Body of pancreas (tissue), 4 donors: Measurements from ENCODE around the gene RAB40A. TPM values are rescaled to one million over a fixed set of nuclear protein-coding genes. Genes with fewer than 3 reads are reported as not detected.

Source experiments
- ATAC-seq: fragments of 150-250 bp; one replicate; pipeline ENCODE4 v1.9.1; 2016
- DNase-seq, 4 donors: peaks; one replicate each; pipeline ENCODE4 v3.0.0-alpha.2; 2019
- H3K27ac ChIP-seq, 4 donors: fragments of 200-600 bp; sonication (generic); 1 replicate in 3 of 4; 2 replicates in 1 of 4; pipeline versions ENCODE4 v1.5.1 to v1.6.1; 2016 to 2019; ENCODE audit warnings: mild to moderate bottlenecking in 1 of 4, mixed read lengths in 1 of 4, moderate library complexity in 1 of 4
- H3K27me3 ChIP-seq, 2 donors: fragments of 200-600 bp; sonication (generic); one replicate each; pipeline ENCODE4 v1.6.0; 2016; ENCODE audit warnings: mild to moderate bottlenecking in 1 of 2
- H3K36me3 ChIP-seq, 2 donors: fragments of 200-600 bp; sonication (generic); replicated peaks in 1 of 2; 2 replicates each; pipeline ENCODE4 v1.5.1; 2016; ENCODE audit warnings: low read depth in 2 of 2; ENCODE audit not compliant: insufficient read depth in 1 of 2
- H3K4me1 ChIP-seq: fragments of 200-600 bp; sonication (generic); one replicate; pipeline ENCODE4 v1.6.0; 2016
- H3K4me3 ChIP-seq, 2 donors: fragments of 200-600 bp; sonication (generic); 1 replicate in 1 of 2; 2 replicates in 1 of 2; pipeline ENCODE4 v1.5.1; 2016 to 2019
- H3K9me3 ChIP-seq, 3 donors: fragments of 200-600 bp; sonication (generic); 1 replicate in 2 of 3; 2 replicates in 1 of 3; pipeline ENCODE4 v1.5.1; 2016
- CTCF ChIP-seq, 7 experiments: fragments of 450-650 bp in 4 of 7; fragments of 200-600 bp in 3 of 7; sonication (generic) in 3 of 7; IDR thresholded peaks; one replicate each; pipeline ENCODE4 v1.5.1; 2016 to 2019; ENCODE audit warnings: antibody characterized with exemption in 7 of 7
- POLR2A ChIP-seq, 3 donors: fragments of 450-650 bp; IDR thresholded peaks; one replicate each; pipeline ENCODE4 v1.6.1; 2016; ENCODE audit warnings: antibody characterized with exemption in 3 of 3, mild to moderate bottlenecking in 2 of 3
- WGBS, 2 donors: methylation state at CpG; one replicate each; pipeline ENCODE4 v1.1.5; 2017; 5-methylcytosine and 5-hydroxymethylcytosine counted together
- intact Hi-C: fragments of 100-400 bp; cut with DNase I; formaldehyde crosslinking; loops from one replicate; pipeline ENCODE4 v1.15.1; 2023
- total RNA-seq, 2 donors: library from RNA; depleted of rRNA; stranded (reverse); fragments of >200 nt; gene quantifications; one replicate each; pipeline ENCODE4 v1.1.0, GENCODE V29; 2016

RAB40A gene
- total RNA-seq, 2 donors from 2014 or later = 0.52 TPM; not detected in 1

GRCh38 chrX:103531002-103531401 lies 11.7 kb upstream of the RAB40A start:
- Histone ChIP-seq H3K36me3 (no peaks in the 10 kb centered on the region), H3K27ac (no peak overlapping the region), H3K27me3 (no peaks in the 10 kb centered on the region), H3K9me3 (no peaks in the 10 kb centered on the region), H3K4me1 (no peaks in the 10 kb centered on the region), H3K4me3 (no peak overlapping the region)
- DNase-seq (no peak), ATAC-seq (no peak)
- intact Hi-C loops = no loop called here
- WGBS, 2 donors = 71 to 75% methylated on average over 6 of the region's 6 CpGs
- TF ChIP-seq CTCF (IDR thresholded peaks at IDR 0.05) (no peak), POLR2A (IDR thresholded peaks at IDR 0.05) (no peak)

GRCh38 chrX:103530545-103530944 lies 11.3 kb upstream of the RAB40A start:
- WGBS, 2 donors = 80 to 100% methylated on average over 1 of the region's 1 CpG
- intact Hi-C loops = no loop called here
- no peaks in the 10 kb centered on the region for H3K4me1 ChIP-seq
- no peak overlapping the region for H3K4me3 ChIP-seq
- no peaks in the 10 kb centered on the region for H3K9me3 ChIP-seq
- H3K27me3 ChIP-seq = no peaks in the 10 kb centered on the region
- no peaks in the 10 kb centered on the region for H3K36me3 ChIP-seq
- no peak overlapping the region for H3K27ac ChIP-seq
- DNase-seq (no peak), ATAC-seq (no peak)
- TF ChIP-seq POLR2A (IDR thresholded peaks at IDR 0.05) = no peak
- no peak for TF ChIP-seq CTCF (IDR thresholded peaks at IDR 0.05)

- TF ChIP-seq POLR2A (IDR thresholded peaks at IDR 0.05) = no peak
- TF ChIP-seq CTCF (IDR thresholded peaks at IDR 0.05) = no peak
- H3K36me3 ChIP-seq = no peaks in the 10 kb centered on the region
- H3K4me3 ChIP-seq = no peak overlapping the region
- 61 to 79% methylated on average over 3 of the region's 3 CpGs for WGBS, 2 donors
- no peak for DNase-seq
- intact Hi-C loops = no loop called here
- H3K9me3 ChIP-seq = no peaks in the 10 kb centered on the region
- no peak for ATAC-seq
- H3K4me1 ChIP-seq = no peaks in the 10 kb centered on the region
- no peak overlapping the region for H3K27ac ChIP-seq
- no peaks in the 10 kb centered on the region for H3K27me3 ChIP-seq
These were observed 10.3 kb upstream of the RAB40A start for GRCh38 chrX:103529550-103529949.

- no peak for ATAC-seq
- H3K4me1 ChIP-seq = no peaks in the 10 kb centered on the region
- no peak overlapping the region for H3K4me3 ChIP-seq
- intact Hi-C loops = no loop called here
- H3K9me3 ChIP-seq = no peaks in the 10 kb centered on the region
- DNase-seq = no peak
- no peaks in the 10 kb centered on the region for H3K36me3 ChIP-seq
- H3K27me3 ChIP-seq = no peaks in the 10 kb centered on the region
- WGBS, 2 donors = 80 to 100% methylated on average over 1 to 2 of the region's 2 CpGs
- TF ChIP-seq CTCF (IDR thresholded peaks at IDR 0.05) (no peak), POLR2A (IDR thresholded peaks at IDR 0.05) (no peak)
- no peak overlapping the region for H3K27ac ChIP-seq
These were observed 5.5 kb upstream of the RAB40A start for GRCh38 chrX:103524747-103525146.

GRCh38 chrX:103523605-103524004 lies 4.3 kb upstream of the RAB40A start:
- Histone ChIP-seq H3K27ac (no peak overlapping the region), H3K27me3 (no peaks in the 10 kb centered on the region), H3K36me3 (no peaks in the 10 kb centered on the region), H3K4me1 (no peaks in the 10 kb centered on the region), H3K9me3 (no peaks in the 10 kb centered on the region), H3K4me3 (no peak overlapping the region)
- TF ChIP-seq CTCF (IDR thresholded peaks at IDR 0.05) (no peak), POLR2A (IDR thresholded peaks at IDR 0.05) (no peak)
- intact Hi-C loops = no loop called here
- WGBS, 2 donors = 89 to 90% methylated on average over 2 of the region's 2 CpGs
- ATAC-seq = no peak
- no peak for DNase-seq
